HG03521 (cell line): ENCODE results near the gene PDE3A.
"Not testable (repeated sequence)": the region's sequence is repeated elsewhere in the genome, so short reads cannot be mapped to it uniquely, and the experiment has no call there.

Source experiments
- ATAC-seq: cut with Tn5 transposase; IDR thresholded peaks from one replicate; pipeline ENCODE4 v1.9.1; 2021; ENCODE audit warnings: mild to moderate bottlenecking, moderate library complexity; ENCODE audit not compliant: unreplicated experiment

Gene PDE3A

GRCh38 chr12:20596061-20596460, 227.7 kb downstream of the PDE3A start:
- ATAC-seq = no peak

- ATAC-seq = no peak
Observed at GRCh38 chr12:20599757-20600156, 231.4 kb downstream of the PDE3A start.

- no peak for ATAC-seq
Observed at GRCh38 chr12:20601668-20602280, 233.4 kb downstream of the PDE3A start.

GRCh38 chr12:20602641-20603391, 234.5 kb downstream of the PDE3A start:
- no peak for ATAC-seq

GRCh38 chr12:20604408-20605067, 236.2 kb downstream of the PDE3A start:
- ATAC-seq = no peak

- not testable (repeated sequence) for ATAC-seq
Observed at GRCh38 chr12:20615020-20615419, 246.7 kb downstream of the PDE3A start.

GRCh38 chr12:20616093-20616492, 247.8 kb downstream of the PDE3A start:
- ATAC-seq = no peak

- ATAC-seq = no peak
Observed at GRCh38 chr12:20620261-20620660, 251.9 kb downstream of the PDE3A start.

- ATAC-seq = no peak
Observed at GRCh38 chr12:20624718-20625117, 256.4 kb downstream of the PDE3A start.

- no peak for ATAC-seq
Observed at GRCh38 chr12:20625531-20625930, 257.2 kb downstream of the PDE3A start.

GRCh38 chr12:20627001-20627588, 258.8 kb downstream of the PDE3A start:
- ATAC-seq = no peak

GRCh38 chr12:20628226-20628787, 260.0 kb downstream of the PDE3A start:
- ATAC-seq = no peak

GRCh38 chr12:20628999-20629398, 260.7 kb downstream of the PDE3A start:
- no peak for ATAC-seq

- no peak for ATAC-seq
Observed at GRCh38 chr12:20629414-20630156, 261.2 kb downstream of the PDE3A start.

GRCh38 chr12:20631711-20632110, 263.4 kb downstream of the PDE3A start:
- no peak for ATAC-seq

- ATAC-seq = no peak
Observed at GRCh38 chr12:20641106-20641505, 272.8 kb downstream of the PDE3A start.

- no peak for ATAC-seq
Observed at GRCh38 chr12:20643822-20644221, 275.5 kb downstream of the PDE3A start.

- ATAC-seq = no peak
Observed at GRCh38 chr12:20646239-20646827, 278.0 kb downstream of the PDE3A start.

- ATAC-seq = no peak
Observed at GRCh38 chr12:20653871-20654270, 285.5 kb downstream of the PDE3A start.

- ATAC-seq = no peak
Observed at GRCh38 chr12:20656600-20656999, 288.3 kb downstream of the PDE3A start.
